Measurements from ENCODE around the gene FAM193A.

DNA sequence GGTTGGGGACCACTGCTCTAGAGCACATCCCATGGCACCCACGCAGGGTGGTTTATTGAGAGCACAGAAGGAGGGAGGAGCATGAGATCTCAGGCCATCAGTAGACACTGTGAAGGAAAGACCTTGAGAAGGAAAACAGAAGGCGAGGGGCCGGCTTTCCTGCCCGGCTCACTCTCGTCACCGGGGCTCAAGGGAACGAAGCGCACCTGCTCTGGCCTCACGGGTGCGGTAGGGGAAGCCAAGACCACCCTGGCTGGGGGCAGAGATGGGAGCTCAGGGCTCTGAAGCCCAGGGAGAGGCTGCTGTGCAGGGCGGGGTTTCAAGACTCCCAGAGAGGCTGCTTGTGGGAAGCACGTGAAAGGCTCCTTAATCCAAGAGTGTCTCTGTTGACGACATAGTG, 113.8 kb downstream of the FAM193A start:
- no peak for TF ChIP-seq POLR2AphosphoS5 (IDR thresholded peaks at IDR 0.05; ENCODE audit: low read depth, low read length)
- TF ChIP-seq TAF1 (IDR thresholded peaks at IDR 0.05; ENCODE audit: borderline replicate concordance, insufficient read depth, low read length) = no peak
